GM10248 (cell line): Measurements from ENCODE around the gene HPSE2.

Experiments
- CTCF ChIA-PET: fragments of 300-600 bp; sonication (Branson Sonifier 250); formaldehyde crosslinking; extraction: SDS; loops from one replicate; lab custom pipeline; 2021; ENCODE audit warnings: antibody characterized with exemption; lab: Yijun Ruan, JAX
- POLR2A ChIA-PET: fragments of 350-650 bp; sonication (Branson Sonifier 250); formaldehyde crosslinking; extraction: SDS; loops from one replicate; lab custom pipeline; 2020; ENCODE audit warnings: antibody characterized with exemption; lab: Yijun Ruan, JAX
- DNase-seq: peaks from one replicate; pipeline ENCODE4 v3.0.0; 2012; ENCODE audit errors: extremely low spot score
- CTCF ChIP-seq: IDR thresholded peaks from 2 replicates; pipeline ENCODE4 v1.5.1; 2012; ENCODE audit warnings: mild to moderate bottlenecking, low read depth; ENCODE audit errors: extremely low read depth, missing control alignments, control extremely low read depth

The HPSE2 gene

DNA sequence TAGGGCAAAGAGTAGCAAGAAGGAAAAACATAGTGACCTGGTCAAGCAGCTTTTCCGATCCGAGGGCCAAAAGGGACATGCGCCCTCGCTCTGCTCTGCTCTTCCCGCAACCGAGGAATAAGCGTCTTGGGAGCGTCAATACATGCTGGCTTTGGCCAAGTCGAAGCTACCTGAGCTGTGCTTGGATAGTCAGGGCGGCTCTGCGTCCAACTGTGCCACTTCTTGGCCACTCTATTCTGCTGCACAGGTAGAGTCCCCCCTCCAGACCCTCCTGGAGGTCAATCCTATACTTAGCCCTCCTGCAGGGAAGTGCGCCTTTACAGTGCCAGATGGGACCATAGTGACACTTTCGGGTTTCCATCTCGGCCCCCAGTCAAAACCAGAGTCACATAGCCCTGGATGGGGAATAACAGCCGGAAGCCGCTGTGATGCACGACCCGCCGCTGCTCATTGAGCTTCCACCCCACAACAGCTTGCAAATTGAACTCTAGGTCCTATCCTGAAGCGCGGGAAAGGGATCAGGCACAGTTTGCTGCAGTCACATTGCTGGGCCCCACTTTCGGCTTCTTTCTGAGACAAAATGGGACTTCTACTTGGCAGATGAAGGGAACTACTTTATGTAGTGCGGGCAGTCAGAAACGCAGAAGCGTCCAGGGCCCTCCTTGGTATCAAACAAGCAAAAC lies 1.1 kb upstream of the HPSE2 start:
- CTCF ChIA-PET = interaction anchor here (1.3 kb wide), 1 partner anchor 12 kb away, joined by 3 read pairs; no protein-coding TSS in a partner anchor
- POLR2A ChIA-PET = no interaction called here
- TF ChIP-seq CTCF = no peak
- no peak for DNase-seq

DNA sequence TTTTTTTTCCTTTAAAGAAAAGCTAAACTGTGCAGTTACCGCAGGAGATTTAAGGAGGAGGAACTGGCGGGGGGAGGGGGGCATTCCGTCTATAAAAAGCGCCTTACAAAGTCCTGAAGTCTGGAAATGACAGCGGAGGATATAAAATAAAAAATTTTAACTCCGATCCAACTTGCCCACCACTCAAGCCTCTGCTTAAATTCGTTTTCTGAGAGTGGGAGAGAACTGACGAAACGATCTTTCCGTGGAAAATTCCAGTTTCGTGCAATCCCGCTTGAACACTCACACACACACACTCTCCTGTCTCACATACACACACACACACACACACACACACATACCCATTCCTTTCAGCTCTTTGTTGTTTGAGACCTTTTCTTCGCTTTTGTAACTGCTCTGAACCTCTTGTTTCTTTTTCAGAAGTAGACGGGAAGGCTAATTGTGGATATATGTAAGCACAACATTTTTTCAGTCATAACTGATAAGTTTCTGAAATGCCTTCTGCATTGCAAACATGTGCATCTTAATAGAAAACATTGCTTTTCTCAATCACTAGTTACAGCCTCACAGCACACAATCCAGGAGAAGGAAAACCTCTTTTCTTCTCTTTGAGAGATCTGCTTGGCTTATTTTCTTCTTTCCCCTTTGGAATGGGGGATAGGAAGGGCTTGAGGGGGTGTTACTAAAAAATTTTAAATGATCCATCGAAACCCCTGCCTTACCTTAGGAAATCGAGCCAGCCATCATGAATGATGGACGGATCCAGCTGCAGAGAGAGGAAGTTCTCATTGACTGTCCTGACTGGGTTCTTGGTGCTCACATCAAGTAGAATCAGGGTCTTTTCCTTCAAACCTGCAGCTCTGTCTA lies 628 bp downstream of the HPSE2 start:
- POLR2A ChIA-PET = no interaction called here
- DNase-seq = peak; percentile 18
- no peak for TF ChIP-seq CTCF
- CTCF ChIA-PET = interaction anchor here (2.2 kb wide), 1 partner anchor 767 kb away, joined by 12 read pairs; no protein-coding TSS in a partner anchor

GRCh38 chr10:99234041-99234790 lies 1.4 kb downstream of the HPSE2 start:
- ChIA-PET CTCF (interaction anchor here (0.9 to 2.2 kb wide), 3 partner anchors 9 to 766 kb away, joined by 3 to 12 read pairs (median 6); no protein-coding TSS in a partner anchor), POLR2A (interaction anchor here (0.6 kb wide), 1 partner anchor 98 kb away, joined by 3 read pairs; no protein-coding TSS in a partner anchor)
- DNase-seq = peak; percentile 89
- no peak for TF ChIP-seq CTCF

- POLR2A ChIA-PET = interaction anchor here (0.6 kb wide), 1 partner anchor 99 kb away, joined by 3 read pairs; no protein-coding TSS in a partner anchor
- TF ChIP-seq CTCF = no peak
- DNase-seq = peak; percentile 14
- CTCF ChIA-PET = interaction anchor here (0.9 to 2.2 kb wide), 3 partner anchors 10 to 766 kb away, joined by 3 to 12 read pairs (median 6); no protein-coding TSS in a partner anchor
These were observed 2.0 kb downstream of the HPSE2 start for GRCh38 chr10:99233689-99234037.

- POLR2A ChIA-PET = interaction anchor here (0.6 kb wide), 1 partner anchor 99 kb away, joined by 3 read pairs; no protein-coding TSS in a partner anchor
- CTCF ChIA-PET = interaction anchor here (1.4 to 2.2 kb wide), 2 partner anchors 14 to 765 kb away, joined by 3 to 12 read pairs; no protein-coding TSS in a partner anchor
- no peak for TF ChIP-seq CTCF
- no peak for DNase-seq
These were observed 2.5 kb downstream of the HPSE2 start for GRCh38 chr10:99233000-99233688.
